Measurements from ENCODE around the gene IVNS1ABP.

IVNS1ABP gene

GRCh38 chr1:185288435-185288834 lies 28.6 kb downstream of the IVNS1ABP start:
- Histone ChIP-seq H3K27ac (ENCODE audit: low read depth, low read length) (no peak overlapping the region), H3K4me1 (ENCODE audit: control insufficient read depth, low read length) (no peaks in the 10 kb centered on the region)

GRCh38 chr1:185287451-185287850 lies 29.6 kb downstream of the IVNS1ABP start:
- no peaks in the 10 kb centered on the region for H3K36me3 ChIP-seq (ENCODE audit: control insufficient read depth, low read length)
- H3F3A ChIP-seq (ENCODE audit: control insufficient read depth, insufficient read depth), result peaks cover 11% of the 10 kb centered on the region; the same call in 1 of the 2 replicates
- no peaks in the 10 kb centered on the region for H3K27me3 ChIP-seq (ENCODE audit: control insufficient read depth, low read length)
- H4K20me1 ChIP-seq (ENCODE audit: control insufficient read depth, insufficient read depth, low read depth, low read length), result no peaks in the 10 kb centered on the region
- TF ChIP-seq CTCF (IDR thresholded peaks at IDR 0.05; ENCODE audit: low read depth, low read length, poor library complexity, severe bottlenecking) (no peak), EZH2phosphoT487 (IDR thresholded peaks at IDR 0.05; ENCODE audit: borderline replicate concordance, low read length) (no peak)
- no peak overlapping the region for H3K4me2 ChIP-seq (ENCODE audit: low read length)
- no peaks in the 10 kb centered on the region for H3K4me1 ChIP-seq (ENCODE audit: control insufficient read depth, low read length)
- H3K9me3 ChIP-seq (ENCODE audit: control insufficient read depth, insufficient read depth, low read length), result no peaks in the 10 kb centered on the region
- H3K27ac ChIP-seq (ENCODE audit: low read depth, low read length), result no peak overlapping the region
- H3K79me2 ChIP-seq (ENCODE audit: control insufficient read depth, low read length), result no peaks in the 10 kb centered on the region
- H3K9me2 ChIP-seq (replicated peaks; ENCODE audit: control insufficient read depth, low read length), result no peaks in the 10 kb centered on the region
- H3K4me3 ChIP-seq (ENCODE audit: low read length), result no peak overlapping the region

More at GRCh38 chr1:185288435-185288834, 28.6 kb downstream of the IVNS1ABP start:
- Histone ChIP-seq H3K79me2 (ENCODE audit: control insufficient read depth, low read length) (no peaks in the 10 kb centered on the region), H3F3A (ENCODE audit: control insufficient read depth, insufficient read depth) (peaks cover 15% of the 10 kb centered on the region; the same call in 1 of the 2 replicates), H3K4me3 (ENCODE audit: low read length) (no peak overlapping the region), H3K4me2 (ENCODE audit: low read length) (no peak overlapping the region), H3K27me3 (ENCODE audit: control insufficient read depth, low read length) (no peaks in the 10 kb centered on the region), H3K36me3 (ENCODE audit: control insufficient read depth, low read length) (0 out of 2 replicates have a peak, but pooled peaks cover 3% of the 10 kb centered on the region), H4K20me1 (ENCODE audit: control insufficient read depth, insufficient read depth, low read depth, low read length) (no peaks in the 10 kb centered on the region), H3K9me3 (ENCODE audit: control insufficient read depth, insufficient read depth, low read length) (no peaks in the 10 kb centered on the region), H3K9me2 (replicated peaks; ENCODE audit: control insufficient read depth, low read length) (no peaks in the 10 kb centered on the region)
- no peak for TF ChIP-seq CTCF (IDR thresholded peaks at IDR 0.05; ENCODE audit: low read depth, low read length, poor library complexity, severe bottlenecking)

GRCh38 chr1:185284533-185285276 lies 32.3 kb downstream of the IVNS1ABP start:
- Histone ChIP-seq H3K4me3 (ENCODE audit: low read length) (no peak overlapping the region), H3F3A (ENCODE audit: control insufficient read depth, insufficient read depth) (no peaks in the 10 kb centered on the region), H3K4me2 (ENCODE audit: low read length) (no peak overlapping the region), H3K27me3 (ENCODE audit: control insufficient read depth, low read length) (no peaks in the 10 kb centered on the region), H3K79me2 (ENCODE audit: control insufficient read depth, low read length) (no peaks in the 10 kb centered on the region), H3K9me2 (replicated peaks; ENCODE audit: control insufficient read depth, low read length) (no peaks in the 10 kb centered on the region), H3K27ac (ENCODE audit: low read depth, low read length) (no peak overlapping the region), H4K20me1 (ENCODE audit: control insufficient read depth, insufficient read depth, low read depth, low read length) (no peaks in the 10 kb centered on the region), H3K36me3 (ENCODE audit: control insufficient read depth, low read length) (no peaks in the 10 kb centered on the region), H3K9me3 (ENCODE audit: control insufficient read depth, insufficient read depth, low read length) (no peaks in the 10 kb centered on the region), H3K4me1 (ENCODE audit: control insufficient read depth, low read length) (no peaks in the 10 kb centered on the region)
- TF ChIP-seq CTCF (IDR thresholded peaks at IDR 0.05; ENCODE audit: low read depth, low read length, poor library complexity, severe bottlenecking), result no peak
- TF ChIP-seq EZH2phosphoT487 (IDR thresholded peaks at IDR 0.05; ENCODE audit: borderline replicate concordance, low read length), result no peak
